HG03175 (cell line): ENCODE results near the gene SMARCAL1.

Source experiments
- ATAC-seq: cut with Tn5 transposase; IDR thresholded peaks from one replicate; pipeline ENCODE4 v1.9.1; 2021; ENCODE audit warnings: mild to moderate bottlenecking, moderate library complexity; ENCODE audit not compliant: unreplicated experiment

The SMARCAL1 gene

DNA sequence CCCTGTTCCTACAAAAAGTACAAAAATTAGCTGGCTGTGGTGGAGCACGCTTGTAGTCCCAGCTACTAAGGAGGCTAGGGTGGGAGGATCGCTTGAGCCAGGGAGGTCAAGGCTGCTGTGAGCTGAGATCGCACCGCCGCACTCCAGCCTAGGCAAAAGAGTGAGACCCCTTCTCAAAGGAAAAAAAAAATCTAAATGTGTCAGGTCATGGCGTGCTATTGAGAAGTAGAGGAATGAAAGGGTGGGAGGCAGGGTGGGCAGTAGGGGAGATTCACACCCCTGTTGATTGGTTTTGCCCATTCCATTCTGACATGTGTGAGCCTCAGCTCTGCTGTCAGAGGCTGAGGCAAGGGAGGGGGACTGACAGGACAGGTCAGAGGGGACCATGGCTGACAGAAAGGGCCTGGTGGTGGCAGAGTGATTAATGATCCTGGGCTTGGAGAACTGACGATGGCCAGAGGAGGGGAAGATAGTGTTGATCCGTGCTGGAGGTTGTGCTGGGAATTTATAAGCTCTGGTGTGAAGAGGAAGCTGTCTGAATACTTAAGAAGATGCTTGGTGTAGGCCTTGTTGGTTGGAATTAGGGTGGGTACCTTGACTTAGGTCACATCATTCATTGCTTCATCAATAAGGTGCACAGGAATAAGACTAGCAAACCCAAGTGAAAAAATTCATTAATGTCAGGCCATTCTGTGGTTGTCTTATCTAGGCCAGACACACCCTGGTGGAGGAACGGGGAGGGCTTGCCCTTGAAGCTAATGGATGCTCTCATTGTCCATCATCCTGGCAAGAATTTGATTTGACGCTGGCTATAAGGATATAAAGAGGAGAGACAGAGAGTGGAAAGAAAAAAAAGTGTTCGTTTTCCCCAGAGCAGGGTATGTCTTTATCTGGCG lies 19.1 kb upstream of the SMARCAL1 start:
- ATAC-seq = no peak

DNA sequence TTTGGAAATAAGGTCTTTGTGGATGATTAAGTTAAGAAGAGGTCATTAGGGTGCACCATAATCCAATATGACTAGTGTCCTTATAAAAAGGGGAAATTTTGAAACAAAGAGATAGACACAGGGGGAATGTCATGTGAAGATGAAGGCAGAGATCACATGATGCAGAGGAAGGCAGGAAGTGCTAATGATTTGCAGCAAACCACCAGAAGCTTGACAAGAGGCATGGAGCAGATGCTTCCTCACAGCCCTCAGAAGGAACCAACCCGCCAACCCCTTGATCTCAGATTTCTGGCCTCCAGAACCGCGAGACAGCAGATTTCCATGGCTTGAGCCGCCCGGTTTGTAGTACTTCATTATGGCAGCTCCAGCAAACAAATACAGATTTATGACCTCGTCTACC lies 17.4 kb upstream of the SMARCAL1 start:
- ATAC-seq = no peak

DNA sequence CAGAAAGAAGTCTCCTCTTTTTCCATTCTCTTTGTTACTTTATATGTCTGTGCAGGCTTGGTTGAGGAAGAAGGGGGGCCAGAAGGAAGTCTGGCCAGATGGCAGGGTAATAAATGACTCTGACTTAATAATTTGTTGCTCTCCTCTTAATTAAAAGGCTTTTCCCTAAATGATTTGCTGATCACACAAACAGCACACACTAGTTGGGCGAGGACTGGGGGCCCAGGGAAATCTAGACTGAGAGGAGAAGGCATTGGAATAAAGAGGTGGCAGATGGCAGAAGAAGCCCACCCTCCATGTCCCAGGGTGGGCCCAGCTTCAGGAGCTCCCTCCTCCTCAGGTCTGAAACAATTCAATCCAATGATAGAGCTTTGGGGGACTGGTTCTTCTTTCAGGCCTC lies 12.7 kb upstream of the SMARCAL1 start:
- no peak for ATAC-seq

DNA sequence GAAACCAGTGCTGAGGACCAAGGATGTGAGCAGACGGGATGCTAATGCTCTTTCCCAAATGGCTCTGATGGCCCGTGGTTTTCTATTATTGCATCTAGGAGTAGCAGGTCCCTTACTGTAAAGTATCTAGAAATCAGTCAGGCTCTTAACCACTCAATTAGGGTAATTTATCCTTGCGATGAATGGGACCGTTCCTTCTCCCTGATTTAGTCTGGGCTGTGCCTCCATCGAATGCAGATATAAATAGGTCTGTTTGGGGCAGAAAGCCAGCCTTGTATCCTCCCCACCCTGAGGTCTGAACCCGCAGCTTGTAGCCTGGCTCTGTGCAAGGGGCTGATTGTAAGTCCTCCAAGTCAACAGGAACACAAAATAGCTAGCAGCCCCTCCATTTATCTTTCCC lies 9.5 kb upstream of the SMARCAL1 start:
- no peak for ATAC-seq

DNA sequence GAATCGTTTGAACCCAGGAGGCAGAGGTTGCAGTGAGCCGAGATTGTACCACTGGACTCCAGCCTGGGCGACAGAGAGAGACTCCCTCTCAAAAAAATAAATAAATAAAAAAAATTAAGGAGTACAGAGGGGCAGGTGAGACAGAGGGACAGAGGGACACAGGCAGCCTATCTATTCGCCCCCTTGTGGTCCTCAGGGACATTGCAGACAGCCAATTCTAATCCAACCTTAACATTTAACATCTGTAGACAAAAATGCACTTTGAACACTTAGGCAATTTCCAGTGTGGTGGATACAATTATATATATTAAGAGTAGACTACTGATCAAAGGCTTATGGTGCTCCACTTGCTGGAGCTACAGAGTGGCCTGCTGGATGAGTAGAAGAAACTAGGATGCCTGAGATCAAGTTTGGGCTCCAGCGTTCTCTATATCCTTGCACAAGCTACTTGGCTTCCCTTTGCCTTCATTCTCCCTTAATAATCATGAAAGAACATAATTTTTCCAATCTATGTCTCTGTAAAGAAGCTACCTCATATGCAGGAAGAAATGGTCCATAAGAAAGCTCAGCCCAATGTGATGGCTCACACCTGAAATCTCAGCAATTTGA lies 8.2 kb upstream of the SMARCAL1 start:
- ATAC-seq = peak; percentile 71

DNA sequence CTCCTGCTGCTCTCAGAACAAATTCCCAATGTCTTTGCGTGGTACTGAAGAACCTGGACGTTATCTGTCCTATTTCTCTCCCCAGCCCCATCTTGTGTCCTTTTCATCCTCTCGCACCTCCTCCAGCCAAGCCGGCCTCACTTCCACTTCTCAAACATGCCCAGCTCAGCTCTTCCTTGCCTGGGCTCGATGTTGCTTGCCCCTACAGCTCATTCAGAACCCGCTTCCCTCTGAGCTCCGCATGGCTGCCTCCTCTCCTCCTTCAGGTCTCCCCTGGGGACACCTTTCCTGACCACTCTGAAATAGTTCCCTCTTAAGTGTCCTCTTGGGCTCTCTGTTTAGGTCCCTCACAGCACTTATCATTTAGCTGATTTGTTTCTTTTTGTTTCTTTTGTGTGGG lies 6.7 kb upstream of the SMARCAL1 start:
- no peak for ATAC-seq

DNA sequence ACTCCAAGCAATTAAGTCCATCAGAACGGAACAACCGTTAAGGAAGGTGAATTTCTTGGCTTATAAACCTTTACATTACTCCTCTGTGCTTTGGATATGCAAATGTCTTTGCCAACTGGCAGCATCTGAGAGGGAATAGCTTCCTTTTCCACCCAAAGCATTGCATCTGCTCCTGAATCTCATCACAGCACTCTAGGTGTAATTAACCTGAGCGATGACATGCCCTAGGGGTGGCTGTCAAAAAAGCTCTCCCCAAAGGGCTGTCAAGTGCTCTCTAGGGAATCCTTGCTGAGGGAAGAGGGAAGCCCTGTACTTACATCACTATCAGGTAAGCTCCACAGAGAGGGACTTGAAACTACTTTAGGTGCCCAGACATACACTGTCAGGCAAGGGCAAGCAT lies 5.5 kb upstream of the SMARCAL1 start:
- no peak for ATAC-seq

DNA sequence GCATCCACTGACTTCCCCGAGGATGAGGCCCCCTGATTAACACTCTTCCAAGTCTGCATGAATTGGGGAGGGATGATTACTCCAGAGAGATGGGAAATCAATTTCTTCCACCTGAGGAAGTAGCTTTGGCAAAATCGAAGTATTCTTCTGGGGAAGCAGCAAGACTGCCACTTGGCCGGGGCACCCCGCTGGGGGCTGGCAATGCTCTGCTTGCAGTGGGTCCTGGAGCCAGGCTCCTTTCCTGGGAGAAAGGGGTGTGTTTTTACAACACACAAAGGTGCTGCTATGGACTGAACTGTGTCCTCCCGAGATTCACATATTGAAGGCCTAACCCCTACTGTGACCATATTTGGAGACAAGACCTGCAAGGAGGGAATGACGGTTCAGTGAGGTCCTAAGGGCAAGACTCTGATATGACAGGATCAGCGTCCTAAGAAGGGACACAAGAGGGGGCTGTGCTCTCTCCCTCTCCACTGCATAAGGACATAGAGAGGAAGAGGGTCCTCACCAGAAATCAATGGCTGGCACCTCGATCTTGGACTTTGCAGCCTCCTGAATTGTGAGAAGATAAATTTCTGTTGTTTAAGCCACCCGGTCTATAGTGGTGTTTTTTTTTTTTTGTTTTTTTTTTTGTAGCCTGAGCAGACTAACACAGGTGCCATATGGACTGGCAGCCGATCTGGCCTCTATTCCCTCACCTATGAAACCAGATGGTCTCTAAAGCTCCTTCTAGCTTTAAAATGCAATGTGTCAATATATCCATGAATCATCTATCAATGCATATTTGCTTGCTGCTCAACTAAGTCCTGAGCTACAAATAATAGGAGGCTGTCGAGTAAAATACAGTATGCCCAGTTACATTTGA lies 3.6 kb upstream of the SMARCAL1 start:
- no peak for ATAC-seq

DNA sequence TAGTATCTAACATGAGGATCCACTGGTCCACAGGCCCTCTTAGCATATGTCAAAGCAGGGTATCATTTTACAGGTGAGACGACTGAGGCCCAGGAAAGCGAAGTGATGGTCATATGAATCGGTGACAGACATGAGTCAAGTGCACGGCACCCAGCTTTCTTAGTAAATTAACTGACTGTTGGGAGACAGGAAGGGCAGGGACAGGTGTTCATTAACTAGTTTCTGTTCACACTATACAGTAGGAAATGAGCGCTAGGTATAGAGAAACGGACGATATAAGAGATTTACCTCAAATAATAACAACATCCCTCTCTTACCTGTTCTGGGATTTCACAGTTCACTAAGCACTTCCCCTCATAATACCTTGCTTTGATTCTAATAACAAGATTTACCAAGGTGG lies 1.7 kb upstream of the SMARCAL1 start:
- ATAC-seq = peak; percentile 40

DNA sequence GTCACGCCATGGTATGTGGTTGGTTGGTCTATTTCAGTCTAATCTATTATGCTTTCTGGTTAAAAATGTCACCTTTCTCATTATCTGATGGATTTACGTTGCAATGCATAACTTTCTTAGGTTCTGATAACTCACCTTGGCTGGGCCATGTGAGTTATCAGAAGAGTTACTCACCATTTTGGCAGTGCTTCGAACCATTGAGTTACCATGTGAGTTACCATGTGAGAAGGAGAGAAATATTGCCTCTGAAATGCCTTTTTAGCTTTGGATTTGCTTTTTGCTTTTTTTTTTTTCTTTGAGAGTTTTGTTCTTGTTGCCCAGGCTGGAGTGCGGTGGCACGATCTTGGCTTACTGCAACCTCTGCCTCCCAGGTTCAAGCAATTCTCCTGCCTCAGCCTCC lies 1.6 kb downstream of the SMARCAL1 start:
- no peak for ATAC-seq

DNA sequence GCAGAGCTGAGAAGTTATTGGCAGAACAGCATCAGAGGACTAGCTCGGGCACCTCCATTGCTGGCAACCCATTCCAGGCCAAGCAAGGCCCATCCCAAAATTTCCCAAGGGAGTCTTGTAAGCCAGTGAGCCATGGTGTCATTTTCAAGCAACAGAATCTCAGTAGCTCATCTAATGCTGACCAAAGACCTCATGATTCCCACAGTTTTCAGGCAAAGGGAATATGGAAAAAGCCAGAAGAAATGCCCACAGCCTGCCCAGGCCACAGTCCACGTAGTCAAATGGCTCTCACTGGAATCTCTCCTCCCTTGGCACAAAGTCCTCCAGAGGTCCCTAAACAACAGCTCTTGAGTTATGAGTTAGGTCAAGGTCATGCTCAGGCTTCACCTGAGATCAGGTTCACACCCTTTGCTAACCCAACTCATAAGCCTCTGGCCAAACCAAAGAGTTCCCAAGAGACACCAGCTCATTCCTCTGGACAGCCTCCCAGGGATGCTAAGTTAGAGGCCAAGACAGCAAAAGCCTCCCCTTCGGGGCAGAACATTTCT lies 2.6 kb downstream of the SMARCAL1 start:
- ATAC-seq = no peak

DNA sequence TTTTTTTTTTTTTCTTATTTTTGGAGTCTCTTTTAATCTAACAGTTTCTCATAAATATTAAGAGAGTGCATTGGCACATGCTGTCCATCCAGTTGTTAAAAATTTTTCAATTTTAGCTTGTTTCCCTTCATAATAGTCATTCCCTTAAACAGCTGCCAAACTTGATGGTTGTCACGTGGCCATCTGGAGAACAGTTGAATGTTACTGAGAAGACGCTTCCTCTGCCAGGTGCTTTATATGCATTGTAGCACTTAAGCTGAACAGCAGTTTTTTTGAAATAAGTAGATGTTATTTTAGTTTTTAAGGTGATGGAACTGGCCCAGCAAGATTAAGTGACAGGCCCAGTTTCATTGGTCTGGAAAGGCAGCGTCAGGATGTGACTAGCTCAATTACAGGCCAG lies 3.3 kb downstream of the SMARCAL1 start:
- no peak for ATAC-seq

DNA sequence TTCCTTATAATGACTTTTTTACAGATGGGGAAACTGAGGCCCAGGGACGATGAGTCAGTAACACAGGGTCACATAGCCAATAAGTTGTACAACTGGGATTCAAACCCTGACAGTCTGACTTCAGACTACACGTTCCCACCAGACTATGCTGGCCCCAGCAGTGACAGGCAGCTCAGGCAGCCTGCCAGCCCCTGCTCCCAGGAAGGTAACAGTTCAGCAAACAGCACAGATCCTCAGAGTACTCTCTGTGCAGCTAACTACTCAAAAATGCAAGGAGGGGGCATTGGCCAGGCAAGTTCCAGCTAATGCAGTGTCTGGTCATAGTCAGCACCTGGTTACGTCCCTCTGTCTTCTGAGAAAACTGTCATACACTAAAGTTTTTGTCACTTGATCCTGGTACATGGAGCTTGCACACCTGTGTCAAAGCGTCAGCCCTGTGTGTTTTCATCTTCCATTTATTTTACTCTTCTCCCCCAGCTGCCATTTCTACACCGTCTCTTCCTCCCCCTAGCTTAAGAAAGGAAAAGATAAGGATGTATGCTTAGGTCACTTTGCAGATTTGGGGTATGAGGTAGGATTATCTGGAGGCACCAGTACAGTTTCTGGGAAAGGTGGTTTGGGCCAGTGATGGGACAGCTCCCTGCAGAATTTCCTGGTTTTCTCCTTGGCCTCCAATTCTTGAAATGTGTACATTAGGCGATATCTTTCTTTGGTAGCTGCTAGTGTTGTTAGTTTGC lies 4.5 kb downstream of the SMARCAL1 start:
- ATAC-seq = no peak

DNA sequence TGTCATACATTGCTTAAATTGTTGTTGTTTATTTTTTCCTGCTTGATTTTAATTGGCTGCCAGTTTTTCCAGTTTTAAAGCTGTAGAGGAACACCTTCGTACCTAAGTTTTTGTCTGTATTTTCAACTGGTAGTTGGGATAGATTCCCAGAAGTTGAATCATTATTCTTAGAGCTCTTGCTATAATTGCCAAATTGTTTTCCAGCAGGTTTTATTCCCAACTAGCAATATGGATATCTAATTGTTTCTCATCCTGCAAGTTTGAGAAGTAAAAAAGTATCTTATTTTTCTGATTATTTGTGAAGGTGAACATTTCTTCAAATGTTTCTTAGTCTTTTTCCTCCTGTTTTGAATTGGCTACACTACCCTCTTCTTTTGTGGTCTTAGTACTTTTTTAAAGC lies 6.7 kb downstream of the SMARCAL1 start:
- no peak for ATAC-seq

DNA sequence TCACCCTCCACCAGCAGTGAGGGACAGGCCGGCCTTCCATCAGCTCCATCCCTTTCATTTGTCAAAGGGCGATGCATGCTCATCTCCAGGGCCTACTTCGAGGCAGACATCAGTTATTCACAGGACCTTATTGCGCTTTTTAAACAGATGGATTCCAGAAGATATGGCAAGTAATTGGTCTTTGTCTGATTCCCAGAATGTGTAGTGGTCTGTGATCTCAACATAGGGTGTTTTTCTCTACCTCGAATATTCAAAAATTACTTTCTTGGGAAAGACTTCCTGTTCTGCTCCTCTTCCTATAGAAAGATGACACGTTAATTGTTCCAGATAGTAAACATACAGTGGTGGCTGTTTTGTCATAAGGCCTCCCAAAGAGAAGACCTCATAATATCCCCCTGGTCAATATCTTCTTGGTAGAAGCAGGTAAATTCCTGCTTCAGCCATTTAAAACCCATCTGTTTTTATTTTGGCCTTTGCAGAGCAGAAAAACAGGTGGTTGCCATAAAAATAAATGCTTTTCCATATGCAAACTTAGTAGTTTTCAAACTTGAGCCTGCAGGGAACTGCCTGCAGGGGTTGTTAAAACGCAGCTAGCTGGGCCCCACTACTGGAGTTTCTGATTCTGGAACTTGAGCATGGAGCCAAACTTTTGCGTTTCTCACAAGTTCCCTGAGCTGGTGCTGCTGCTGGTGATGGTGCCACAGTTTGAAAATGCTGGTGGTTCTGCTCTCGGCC lies 8.2 kb downstream of the SMARCAL1 start:
- ATAC-seq = no peak

DNA sequence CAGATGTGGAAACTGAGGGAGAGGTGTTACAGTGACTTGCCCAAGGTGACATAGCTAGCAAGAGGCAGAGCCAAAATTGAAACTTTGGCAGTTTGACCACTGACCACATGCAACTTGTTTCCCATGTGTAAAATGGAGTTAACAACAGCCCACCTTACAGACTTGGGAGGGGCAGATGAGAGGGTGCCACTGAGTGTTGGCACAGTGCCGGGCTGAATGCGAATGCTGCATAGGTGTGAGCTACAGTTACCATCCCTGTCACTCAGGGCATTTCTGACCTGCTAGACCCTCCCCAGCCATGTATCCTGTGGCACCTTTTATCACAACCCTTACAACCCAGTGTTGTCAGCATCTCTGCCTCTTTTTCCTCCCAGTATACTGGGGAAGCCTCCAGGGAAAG lies 10.8 kb downstream of the SMARCAL1 start:
- ATAC-seq = no peak

DNA sequence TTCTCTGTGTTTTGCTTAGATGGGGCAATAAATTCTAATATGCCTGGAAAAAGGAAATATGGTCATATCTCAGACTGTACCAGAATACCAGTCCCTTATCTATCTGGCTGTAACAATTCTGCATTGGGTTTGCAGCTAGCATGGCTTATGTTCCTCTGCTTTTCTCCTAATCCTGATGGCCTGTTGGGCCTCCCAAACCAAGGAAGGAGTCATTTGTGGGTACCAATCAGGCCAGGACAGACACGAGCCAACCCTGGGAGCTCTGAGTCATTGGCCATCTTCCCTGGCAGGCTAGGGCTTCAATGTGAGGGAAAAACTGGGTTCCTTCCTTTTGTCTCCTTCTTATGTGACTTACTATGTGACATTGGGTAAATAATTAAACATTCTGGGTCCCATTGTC lies 12.0 kb downstream of the SMARCAL1 start:
- ATAC-seq = no peak

DNA sequence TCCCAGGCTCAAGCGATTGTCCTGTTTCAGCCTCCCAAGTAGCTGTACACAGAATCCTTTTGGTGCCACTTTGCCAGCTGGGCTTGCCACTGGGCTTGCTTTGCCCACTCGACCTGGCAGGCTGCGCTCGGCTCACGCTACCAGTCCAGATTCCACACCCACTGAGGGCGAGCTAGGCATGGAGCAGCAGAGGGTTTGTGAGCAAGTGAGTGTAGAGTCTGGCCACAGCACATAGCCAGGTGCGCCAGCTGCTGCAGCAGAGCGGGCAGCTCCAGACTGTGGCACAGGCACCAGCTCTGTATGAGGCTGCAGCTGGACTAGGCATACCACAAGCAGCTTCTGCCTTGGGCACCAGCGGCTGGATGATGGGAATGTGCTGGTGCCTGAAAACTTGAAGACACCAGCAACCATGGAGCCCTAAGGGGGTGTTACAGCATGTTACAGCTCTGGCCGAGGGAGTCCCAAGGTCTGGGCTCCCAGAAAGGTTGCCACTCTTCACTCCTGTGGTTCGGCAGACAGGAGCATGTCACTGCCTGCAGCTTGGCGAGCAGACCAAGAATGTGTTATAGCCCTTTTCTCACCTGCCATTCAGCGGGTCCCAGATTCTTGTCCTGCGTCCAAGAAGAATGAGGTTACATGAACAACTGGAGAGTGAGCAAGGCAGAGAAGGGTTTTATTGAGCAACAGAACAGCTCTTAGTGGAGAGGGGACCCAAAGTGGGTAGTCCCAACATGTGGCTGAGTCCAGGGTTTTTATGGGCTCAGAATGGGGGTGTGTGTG lies 12.9 kb downstream of the SMARCAL1 start:
- ATAC-seq = no peak

DNA sequence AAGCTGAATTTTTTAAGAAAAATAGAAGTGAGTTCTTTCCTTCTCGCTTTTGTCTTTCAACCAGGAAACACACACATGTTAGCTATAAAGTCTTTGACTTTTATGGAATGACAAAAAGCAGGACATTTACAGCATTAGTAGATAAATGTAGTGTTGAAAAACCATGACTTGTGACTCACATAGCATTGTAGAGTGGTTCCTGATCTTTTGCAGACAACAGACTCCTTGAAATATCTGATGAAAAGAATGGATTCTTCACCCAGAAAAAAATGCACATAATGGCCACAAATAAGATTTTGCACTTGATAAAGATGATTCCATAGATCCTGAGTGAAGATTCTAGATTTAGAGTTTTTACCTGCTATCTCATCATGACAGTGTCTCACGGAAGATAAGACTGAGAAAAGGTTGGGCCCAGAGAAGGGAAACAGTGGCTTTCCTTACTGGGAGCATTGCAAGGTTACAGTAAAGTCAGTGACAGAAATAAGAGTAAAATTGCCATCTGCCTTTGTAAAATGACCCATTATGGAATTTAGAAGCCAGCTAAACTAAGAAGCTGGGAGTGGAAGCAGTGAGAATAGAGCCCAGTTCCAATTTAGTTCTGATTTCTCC lies 14.0 kb downstream of the SMARCAL1 start:
- ATAC-seq = no peak
